Neutrophil (primary cell): ENCODE measurements around the gene MPI.
"Not testable (repeated sequence)": the region's sequence is repeated elsewhere in the genome, so short reads cannot be mapped to it uniquely, and the experiment has no call there.

Experiments used
- H3K27ac ChIP-seq: fragments of 200-600 bp; sonication (generic); 2 replicates; pipeline ENCODE4 v1.5.1; 2016; ENCODE audit warnings: mild to moderate bottlenecking, moderate library complexity
- H3K27me3 ChIP-seq: fragments of 200-600 bp; sonication (generic); 2 replicates; pipeline ENCODE4 v1.6.0; 2016; ENCODE audit warnings: mild to moderate bottlenecking
- H3K36me3 ChIP-seq: fragments of 200-600 bp; sonication (generic); 2 replicates; pipeline ENCODE4 v1.5.1; 2017
- H3K4me1 ChIP-seq, 2 experiments: fragments of 200-600 bp in 1 of 2; sonication (generic) in 1 of 2; 1 replicate in 1 of 2; 2 replicates in 1 of 2; pipeline versions ENCODE4 v1.5.1 to v1.6.1; 2013 to 2016; ENCODE audit warnings: low read depth in 1 of 2, low read length in 1 of 2, mild to moderate bottlenecking in 1 of 2, moderate library complexity in 1 of 2; ENCODE audit not compliant: control insufficient read depth in 1 of 2, insufficient read depth in 1 of 2
- H3K4me3 ChIP-seq, 2 experiments: fragments of 200-600 bp in 1 of 2; sonication (generic) in 1 of 2; 1 replicate in 1 of 2; 2 replicates in 1 of 2; pipeline ENCODE4 v1.5.1; 2013 to 2016; ENCODE audit warnings: low read depth in 1 of 2, low read length in 1 of 2, mild to moderate bottlenecking in 1 of 2, moderate library complexity in 1 of 2
- H3K9me3 ChIP-seq: fragments of 200-600 bp; sonication (generic); 2 replicates; pipeline ENCODE4 v1.5.1; 2016
- TF ChIP-seq, protein P1 (sequence below): fragments of 200-600 bp; sonication (generic); IDR thresholded peaks from 2 replicates; pipeline ENCODE4 v1.5.1; 2016; ENCODE audit warnings: antibody characterized with exemption

MPI gene

DNA sequence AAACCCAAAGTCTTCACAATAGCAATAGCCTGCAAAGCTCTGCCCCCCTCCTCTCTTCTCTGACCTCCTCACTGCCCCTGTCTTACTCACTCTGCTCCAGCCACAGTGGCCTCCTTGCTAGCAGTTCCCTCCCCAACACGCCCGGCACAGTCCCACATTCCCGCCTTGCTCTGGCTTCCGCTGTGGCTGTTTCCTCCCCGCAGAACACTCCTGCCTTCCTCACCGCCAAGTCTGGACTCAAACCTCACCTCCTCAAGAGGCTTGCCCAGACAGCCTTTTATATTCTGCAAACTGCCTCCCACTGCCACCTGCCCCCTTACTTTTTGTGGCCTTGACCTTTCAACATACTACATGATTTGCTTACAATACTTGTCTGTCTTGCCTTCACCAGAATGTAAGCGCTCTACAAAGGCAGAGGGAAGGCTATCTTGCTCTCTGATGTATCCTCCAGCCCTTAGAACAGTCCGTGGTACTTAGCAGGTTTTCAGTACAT is 406 bp upstream of the MPI start:
- Histone ChIP-seq H3K4me1 (peaks cover 21% of the 10 kb centered on the region in 2 experiments), H3K27me3 (no peaks in the 10 kb centered on the region), H3K27ac (peak overlapping the region; percentile 35), H3K36me3 (peaks cover 10% of the 10 kb centered on the region), H3K4me3 (peak overlapping the region; percentile 69 to 95), H3K9me3 (no peaks in the 10 kb centered on the region)
- TF ChIP-seq, protein P1, sequence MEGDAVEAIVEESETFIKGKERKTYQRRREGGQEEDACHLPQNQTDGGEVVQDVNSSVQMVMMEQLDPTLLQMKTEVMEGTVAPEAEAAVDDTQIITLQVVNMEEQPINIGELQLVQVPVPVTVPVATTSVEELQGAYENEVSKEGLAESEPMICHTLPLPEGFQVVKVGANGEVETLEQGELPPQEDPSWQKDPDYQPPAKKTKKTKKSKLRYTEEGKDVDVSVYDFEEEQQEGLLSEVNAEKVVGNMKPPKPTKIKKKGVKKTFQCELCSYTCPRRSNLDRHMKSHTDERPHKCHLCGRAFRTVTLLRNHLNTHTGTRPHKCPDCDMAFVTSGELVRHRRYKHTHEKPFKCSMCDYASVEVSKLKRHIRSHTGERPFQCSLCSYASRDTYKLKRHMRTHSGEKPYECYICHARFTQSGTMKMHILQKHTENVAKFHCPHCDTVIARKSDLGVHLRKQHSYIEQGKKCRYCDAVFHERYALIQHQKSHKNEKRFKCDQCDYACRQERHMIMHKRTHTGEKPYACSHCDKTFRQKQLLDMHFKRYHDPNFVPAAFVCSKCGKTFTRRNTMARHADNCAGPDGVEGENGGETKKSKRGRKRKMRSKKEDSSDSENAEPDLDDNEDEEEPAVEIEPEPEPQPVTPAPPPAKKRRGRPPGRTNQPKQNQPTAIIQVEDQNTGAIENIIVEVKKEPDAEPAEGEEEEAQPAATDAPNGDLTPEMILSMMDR: no peak

DNA sequence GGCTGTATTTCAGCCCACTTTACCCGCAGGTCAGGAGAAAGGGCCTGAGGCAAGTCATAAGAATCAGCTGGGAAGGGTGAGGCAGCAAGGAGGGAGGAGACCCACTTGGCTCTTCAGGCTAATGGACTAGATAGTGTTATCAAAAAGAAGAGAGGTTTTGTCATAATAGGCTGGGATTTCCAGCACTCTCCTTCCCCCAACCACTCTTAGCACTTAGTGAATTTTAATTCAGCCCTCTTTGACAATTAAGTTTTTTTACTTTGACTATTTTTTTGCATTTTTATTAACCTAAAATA is 771 bp downstream of the MPI start:
- Histone ChIP-seq H3K27ac (no peak overlapping the region), H3K36me3 (peaks cover 10% of the 10 kb centered on the region), H3K27me3 (no peaks in the 10 kb centered on the region), H3K4me3 (peak overlapping the region in 1 of 2 experiments; percentile 95), H3K4me1 (peaks cover 21% of the 10 kb centered on the region in 2 experiments), H3K9me3 (no peaks in the 10 kb centered on the region)
- TF ChIP-seq, protein P1: no peak

DNA sequence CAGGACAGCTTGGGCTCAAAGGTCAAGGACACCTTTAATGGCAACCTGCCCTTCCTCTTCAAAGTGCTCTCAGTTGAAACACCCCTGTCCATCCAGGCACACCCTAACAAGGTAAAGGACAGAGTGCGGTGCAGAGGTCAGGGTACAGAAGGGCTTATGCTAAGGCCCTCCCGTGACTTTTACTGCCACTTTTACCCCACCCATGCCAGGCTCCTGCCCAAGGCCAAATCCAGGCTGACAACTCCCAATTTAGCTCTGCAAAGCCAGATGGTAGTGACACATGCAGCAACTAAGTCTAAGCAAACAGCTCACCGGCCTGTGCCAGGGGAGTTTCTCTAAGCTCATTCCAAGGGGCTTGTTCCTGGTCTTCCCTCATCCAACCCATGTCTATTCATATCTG is 1.6 kb downstream of the MPI start:
- Histone ChIP-seq H3K9me3 (no peaks in the 10 kb centered on the region), H3K4me1 (peaks cover 21% of the 10 kb centered on the region in 2 experiments), H3K27ac (no peak overlapping the region), H3K27me3 (no peaks in the 10 kb centered on the region), H3K36me3 (peaks cover 17% of the 10 kb centered on the region), H3K4me3 (no peak overlapping the region)
- TF ChIP-seq, protein P1: no peak

DNA sequence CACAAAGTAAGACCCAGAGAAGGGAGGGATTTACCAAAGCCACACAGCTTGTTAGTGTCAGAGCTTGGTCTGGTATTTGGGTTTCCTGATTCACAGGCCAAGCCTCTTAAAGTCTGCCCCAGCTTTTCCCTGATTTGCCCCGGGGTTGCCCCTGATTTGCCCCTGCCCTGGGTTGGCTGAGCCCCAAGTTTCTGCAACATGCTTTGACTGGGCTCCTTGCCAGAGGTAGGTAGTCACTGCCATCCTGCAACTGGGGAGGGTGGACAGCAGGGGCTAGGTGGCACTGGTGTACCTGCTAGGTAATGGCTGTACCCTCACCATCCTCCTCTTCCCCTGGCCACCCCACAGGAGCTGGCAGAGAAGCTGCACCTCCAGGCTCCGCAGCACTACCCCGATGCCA is 2.5 kb downstream of the MPI start:
- TF ChIP-seq, protein P1: no peak
- H3K9me3 ChIP-seq: no peaks in the 10 kb centered on the region
- H3K27me3 ChIP-seq: no peaks in the 10 kb centered on the region
- no peak overlapping the region for H3K27ac ChIP-seq
- peaks cover 26% of the 10 kb centered on the region for H3K36me3 ChIP-seq
- peaks cover 21% of the 10 kb centered on the region in 2 experiments for H3K4me1 ChIP-seq
- no peak overlapping the region for H3K4me3 ChIP-seq

DNA sequence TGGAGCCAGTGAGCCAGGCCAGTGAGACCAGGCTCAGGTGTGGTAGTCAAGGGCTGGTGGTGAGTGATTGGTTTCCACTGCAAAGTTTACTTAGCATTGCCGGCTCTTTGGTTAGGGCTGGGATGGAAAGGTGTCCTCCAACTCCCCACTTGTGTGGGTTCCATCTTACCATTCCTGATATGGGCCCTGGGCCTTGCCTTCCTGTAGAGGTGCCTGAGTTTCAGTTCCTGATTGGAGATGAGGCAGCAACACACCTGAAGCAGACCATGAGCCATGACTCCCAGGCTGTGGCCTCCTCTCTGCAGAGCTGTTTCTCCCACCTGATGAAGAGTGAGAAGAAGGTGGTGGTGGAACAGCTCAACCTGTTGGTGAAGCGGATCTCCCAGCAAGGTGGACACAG is 3.1 kb downstream of the MPI start:
- peaks cover 32% of the 10 kb centered on the region for H3K36me3 ChIP-seq
- no peak overlapping the region for H3K27ac ChIP-seq
- TF ChIP-seq, protein P1: no peak

DNA sequence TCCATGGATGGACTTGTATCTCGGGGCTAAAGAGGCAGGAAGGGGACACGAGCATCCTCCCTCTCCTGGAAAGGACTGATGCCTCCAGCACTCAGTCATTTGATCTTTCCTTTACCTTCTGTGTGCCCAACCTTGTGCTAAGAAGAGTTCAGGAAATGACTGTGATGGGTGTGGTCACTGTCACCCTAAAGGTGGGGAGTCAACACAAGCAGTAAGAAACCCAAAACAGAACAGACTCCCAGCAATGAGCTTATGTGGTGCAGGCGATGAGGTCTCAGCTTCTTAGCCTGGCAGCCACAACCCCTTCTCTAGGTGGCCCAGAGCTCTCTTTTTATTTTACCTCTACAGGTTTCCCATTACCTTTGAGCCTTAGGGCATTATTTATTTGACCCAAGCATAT is 3.8 kb downstream of the MPI start:
- Histone ChIP-seq H3K36me3 (peaks cover 38% of the 10 kb centered on the region), H3K9me3 (no peaks in the 10 kb centered on the region), H3K27me3 (no peaks in the 10 kb centered on the region), H3K27ac (no peak overlapping the region), H3K4me1 (peaks cover 18 to 19% of the 10 kb centered on the region in 2 experiments), H3K4me3 (no peak overlapping the region)
- TF ChIP-seq, protein P1: no peak

More for the DNA sequence above, 3.1 kb downstream of the MPI start:
- Histone ChIP-seq H3K4me3 (no peak overlapping the region), H3K27me3 (no peaks in the 10 kb centered on the region), H3K4me1 (peaks cover 21% of the 10 kb centered on the region in 2 experiments), H3K9me3 (no peaks in the 10 kb centered on the region)

DNA sequence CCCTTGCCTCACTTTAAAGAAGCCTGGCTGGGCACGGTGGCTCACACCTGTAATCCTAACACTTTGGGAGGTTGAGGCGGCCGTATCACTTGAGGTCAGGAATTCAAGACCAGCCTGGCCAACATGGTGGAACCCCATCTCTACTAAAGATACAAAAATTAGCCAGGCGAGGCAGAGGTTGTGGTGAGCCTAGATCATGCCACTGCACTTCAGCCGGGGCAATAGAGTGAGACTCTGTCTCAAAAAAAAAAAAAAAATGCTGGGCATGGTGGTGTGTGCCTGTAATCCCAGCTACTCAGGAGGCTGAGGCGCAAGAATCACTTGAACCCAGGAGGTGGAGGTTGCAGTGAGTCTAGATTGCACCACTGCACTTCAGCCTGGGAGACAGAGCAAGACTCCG is 4.5 kb downstream of the MPI start:
- not testable (repeated sequence) for H3K27me3 ChIP-seq, H3K4me3 ChIP-seq, H3K9me3 ChIP-seq, H3K27ac ChIP-seq
- peaks cover 45% of the 10 kb centered on the region for H3K36me3 ChIP-seq
- H3K4me1 ChIP-seq: peaks cover 11 to 12% of the 10 kb centered on the region in 2 experiments
